CD4-positive, alpha-beta T cell treated with Interleukin-21 for 1 hour (primary cell): Measurements from ENCODE around the gene RBM47.
"Not testable (repeated sequence)": the region's sequence is repeated elsewhere in the genome, so short reads cannot be mapped to it uniquely, and the experiment has no call there.

Experiments
- DNase-seq: peaks from one replicate; pipeline ENCODE4 v3.0.0-alpha.2; 2020

RBM47 gene

DNA sequence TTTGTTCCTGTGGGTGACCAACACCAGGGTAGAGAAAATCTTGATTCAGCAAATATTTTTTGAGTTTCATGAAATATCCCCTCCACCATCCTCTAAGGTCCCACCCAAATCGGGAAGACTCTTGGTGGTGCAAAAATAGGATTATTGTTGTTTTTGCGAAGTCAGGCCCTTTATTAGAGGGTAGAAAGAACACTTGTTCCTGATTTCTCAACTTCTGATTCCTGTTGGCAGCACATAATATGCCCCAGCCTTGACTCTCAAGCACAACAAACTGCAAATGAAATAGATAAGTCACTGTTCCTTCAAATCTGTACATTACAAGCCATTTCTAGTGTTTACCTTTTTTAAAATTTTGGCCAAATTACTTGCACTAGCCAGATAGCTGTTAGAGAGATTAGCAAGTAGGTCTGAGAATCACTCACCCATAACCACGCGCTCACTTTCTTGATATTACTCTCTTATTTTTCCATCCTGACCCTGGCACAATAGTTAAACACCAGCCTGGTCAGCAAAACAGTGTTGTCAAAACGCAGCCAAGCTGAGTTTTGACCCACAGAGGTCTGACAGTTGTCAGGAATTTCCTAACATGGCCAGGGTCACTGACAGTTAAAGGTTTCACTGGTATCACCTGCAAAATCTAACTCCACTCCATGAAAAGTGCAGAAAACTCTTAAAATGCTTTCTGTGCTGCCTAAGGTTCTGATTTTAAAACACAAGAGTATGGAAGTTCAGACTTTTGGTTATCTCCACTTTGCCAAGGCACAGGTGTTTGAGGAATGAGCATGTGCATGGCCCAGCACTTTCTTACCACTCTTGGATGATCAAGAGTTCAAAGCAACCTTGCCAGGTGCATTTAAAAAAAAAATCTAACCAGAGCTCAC lies 69.8 kb downstream of the RBM47 start:
- DNase-seq: no peak

DNA sequence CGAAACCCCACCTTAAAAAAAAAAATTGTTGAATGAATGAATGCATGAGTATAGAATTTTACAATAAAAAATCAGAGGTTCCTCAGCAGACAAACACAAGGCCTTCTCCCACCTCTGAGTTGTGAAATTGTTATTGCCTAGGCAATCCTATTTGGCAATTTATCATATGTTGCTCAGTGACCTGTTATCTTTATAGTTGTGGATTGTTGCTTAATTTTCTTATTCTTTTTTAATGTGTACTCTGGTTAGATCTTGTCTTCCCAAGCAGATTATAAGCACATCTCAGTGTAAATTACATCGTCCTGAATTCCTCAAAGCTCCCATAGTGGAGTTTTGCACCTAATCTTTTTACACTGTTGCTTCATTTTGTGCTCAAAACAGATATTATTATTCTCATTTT lies 71.9 kb downstream of the RBM47 start:
- DNase-seq: no peak

DNA sequence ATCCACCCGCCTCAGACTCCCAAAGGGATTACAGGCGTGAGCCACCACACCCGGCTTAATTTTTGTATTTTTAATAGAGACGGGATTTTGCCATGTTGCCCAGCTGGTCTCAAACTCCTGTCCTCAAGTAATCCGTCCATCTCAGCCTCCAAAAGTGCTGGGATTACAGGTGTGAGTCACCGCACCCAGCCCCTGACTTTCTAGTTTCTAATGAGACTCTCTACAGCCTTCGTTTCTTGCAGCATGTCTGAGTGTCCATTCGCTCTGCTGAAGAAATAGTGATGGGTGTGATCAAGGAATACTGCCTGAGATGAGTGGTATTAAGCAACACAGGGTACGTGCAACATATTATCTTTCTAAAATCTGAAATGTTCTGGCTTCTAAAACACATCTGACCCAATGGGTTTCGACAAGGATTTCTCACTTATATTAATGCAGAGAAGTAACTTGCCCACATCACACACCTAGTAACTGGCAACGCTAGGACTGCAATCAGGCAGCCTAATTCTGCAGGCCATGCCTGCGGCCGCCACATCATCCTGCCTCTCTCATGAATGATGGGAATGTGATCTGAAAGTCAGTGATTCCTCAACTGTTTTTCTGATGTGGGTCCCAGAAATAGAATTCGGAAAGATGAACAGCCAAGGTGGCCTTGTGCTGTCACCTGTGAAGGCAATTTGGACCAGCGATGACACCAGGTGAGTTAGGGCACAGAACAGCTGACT lies 74.3 kb downstream of the RBM47 start:
- DNase-seq: no peak

DNA sequence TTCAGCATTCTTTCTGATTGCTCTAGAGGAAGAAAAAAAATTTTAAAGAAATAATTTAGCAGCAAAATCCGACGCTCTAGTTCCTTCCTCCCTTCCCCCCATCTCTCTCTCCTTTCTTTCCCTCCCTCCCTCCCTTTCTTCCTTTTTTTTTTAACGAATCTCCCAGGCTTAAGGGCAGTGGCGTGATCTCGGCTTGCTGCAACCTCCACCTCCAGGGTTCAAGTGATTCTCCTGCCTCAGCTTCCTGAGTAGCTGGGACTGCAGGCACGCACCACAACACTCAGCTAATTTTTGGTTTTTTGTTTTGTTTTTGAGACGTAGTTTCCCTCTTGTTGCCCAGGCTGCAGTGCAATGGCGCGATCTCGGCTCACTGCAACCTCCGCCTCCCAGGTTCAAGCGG lies 75.0 kb downstream of the RBM47 start:
- not testable (repeated sequence) for DNase-seq

DNA sequence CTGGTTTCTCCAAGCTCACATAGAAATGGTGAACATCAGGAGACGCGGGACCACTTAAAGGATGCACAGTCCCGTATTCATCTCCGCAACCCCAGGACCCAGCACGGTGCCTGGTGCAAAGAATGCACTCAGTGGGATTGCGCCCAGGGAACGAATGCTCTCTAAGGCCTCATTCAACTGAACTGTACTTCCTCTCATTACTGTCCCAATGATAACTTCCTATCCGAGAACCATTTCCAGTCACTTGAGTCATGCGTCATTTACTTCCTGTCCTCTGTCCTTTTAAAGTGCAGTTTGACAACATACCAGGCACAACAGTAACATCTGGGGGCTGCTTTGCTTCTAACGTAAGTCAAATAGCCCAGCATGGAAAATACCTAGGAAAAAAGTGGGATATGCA lies 75.7 kb downstream of the RBM47 start:
- peak; percentile 11 for DNase-seq

DNA sequence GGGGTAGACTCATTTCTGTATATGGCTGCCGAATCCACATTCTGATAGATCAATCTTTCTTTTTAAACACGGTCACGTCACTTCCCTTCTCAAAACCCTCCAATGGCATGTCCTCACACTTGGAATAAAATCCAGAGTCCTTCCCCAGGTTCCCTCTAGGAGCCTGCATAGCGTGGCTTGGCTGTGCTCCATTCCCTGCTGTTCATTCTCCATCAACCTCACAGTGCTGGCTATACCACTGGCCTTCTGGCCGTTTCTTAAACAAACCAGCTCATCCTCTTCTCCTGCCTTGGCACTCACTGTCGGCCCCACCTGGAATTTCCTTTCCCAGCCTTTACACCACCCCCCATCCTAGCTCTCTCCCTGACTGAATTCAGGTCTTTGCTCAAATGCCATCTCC lies 77.1 kb downstream of the RBM47 start:
- no peak for DNase-seq

DNA sequence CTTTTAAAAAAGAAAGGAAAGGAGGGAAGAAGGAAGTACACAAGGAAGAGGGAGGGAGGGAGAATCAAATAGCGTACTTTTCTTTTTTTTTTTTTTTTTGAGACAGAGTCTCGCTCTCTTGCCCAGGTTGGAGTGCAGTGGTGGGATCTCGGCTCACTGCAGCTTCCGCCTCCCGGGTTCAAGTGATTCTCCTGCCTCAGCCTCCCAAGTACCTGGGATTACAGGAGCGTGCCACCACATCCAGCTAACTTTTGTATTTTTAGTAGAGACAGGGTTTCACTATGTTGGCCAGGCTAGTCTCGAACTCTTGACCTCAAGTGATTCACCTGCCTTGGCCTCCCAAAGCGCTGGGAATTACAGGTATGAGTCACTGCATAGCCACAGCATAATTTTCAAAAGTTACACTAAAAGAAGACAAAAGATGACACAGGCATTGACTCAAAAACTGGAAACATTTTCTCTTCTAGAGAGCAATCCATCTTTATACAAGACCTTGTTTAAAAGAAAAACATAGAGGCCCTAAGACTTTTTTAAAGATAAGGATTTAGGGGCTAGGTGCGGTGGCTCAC lies 78.0 kb downstream of the RBM47 start:
- DNase-seq: not testable (repeated sequence)

DNA sequence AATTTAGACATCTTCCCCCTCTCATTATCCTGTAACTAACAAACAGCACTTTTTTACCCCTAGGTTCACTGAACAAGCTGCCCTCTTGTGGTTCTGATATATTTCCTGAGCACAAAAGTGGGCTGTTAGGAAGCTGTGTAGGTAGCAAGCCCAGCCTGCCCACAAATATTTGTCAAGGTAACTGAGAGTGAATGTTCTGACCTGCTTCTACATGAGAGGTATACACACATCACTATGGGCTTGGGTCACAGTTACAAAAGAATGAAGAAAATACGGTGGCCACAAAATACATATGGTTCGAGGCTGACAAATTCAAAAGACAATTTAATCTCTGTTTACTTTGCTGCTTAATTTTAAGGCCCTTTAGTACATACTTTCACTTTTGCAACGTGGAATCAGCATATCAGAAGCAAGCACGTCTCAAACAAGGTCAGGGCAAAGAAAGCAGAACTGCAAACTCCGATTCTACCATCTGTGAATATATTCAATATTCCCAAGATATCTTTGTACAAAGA lies 78.7 kb downstream of the RBM47 start:
- peak; percentile 49 for DNase-seq

DNA sequence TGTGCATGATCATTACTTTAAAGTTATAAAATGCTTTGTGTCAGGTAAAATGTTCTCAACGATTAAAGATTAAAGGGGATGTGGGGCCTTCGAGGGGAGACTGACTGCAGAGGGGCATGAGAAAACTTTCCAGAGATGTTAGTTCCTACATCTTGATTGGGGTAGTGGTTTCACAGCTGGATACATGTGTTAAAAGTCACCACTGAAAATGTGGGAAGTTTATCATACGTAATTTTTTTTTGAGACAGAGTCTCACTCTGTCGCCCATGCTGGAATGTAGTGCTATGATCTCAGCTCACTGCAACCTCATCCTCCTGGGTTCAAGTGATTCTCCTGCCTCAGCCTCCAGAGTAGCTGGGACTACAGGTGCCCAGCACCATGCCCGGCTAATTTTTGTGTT lies 79.5 kb downstream of the RBM47 start:
- DNase-seq: no peak

DNA sequence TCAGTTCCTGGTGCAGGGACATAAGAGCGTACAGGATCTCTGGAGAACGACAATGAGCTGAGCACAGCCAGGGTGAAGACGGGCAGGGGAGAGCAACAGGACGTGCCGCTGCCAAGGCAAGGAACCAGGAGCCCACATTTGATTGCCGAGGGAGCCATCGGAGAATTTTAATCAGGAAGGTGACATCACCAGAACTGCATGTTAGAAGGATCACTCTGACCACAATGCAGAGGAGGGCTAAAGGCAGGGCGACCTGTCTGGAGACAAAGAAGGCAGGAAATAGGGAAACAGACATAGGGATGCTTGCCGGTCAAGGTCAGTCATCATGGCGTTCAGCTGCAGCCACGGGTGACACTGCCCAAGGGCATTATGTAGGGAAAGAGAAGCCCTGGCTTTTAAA lies 81.4 kb downstream of the RBM47 start:
- no peak for DNase-seq

DNA sequence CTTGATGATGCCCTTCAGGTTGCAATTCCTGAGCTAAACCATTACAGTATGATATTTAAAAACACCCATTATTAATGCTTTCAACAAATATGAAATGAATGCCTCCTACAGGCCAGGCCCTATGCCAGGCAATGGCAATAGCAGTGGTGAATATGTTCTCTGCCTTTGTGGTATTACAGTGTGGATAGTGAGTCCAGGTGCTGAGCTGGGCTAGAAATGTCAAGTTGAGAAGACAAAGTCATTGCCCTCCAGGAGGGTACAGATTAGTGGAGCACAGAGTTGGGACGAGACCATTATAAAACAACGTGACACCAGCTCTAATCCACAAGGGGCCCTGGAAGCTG lies 81.9 kb downstream of the RBM47 start:
- no peak for DNase-seq

DNA sequence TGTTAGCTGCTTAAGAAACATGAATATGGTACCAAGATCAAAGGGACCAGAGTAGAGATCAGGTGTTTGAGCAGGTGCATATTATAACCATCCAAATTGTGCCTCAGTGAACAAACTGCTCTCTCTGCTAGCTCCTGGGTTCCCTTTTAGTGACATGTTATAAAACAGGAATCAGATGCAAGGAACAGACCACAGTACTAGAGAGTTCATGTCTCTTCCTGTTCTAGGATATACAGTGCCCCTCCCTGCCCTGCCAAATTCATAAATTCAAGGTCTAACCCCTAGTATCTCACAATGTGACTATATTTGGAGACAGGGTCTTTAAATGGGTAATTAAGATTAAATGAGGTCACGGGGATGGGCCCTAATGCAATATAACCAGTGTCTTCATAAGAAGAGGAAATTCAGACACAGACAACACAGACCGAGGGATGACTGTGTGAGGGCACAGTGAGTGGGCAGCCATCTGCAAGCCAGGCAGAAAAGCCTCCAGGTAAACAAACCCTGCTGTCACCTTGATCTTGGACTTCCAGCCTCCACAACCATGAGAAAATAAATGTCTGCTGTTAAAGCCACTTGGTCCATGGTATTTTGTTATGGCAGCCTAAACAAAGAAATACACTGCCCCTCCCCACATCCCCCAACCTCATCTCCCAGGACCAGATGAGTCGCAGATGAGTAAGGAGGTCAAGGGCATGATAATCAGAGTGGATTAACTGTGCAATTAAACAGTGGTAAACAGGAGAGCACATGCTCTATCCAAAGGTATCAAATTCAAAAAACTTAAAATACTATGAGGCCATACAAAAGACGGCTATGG lies 82.5 kb downstream of the RBM47 start:
- no peak for DNase-seq

DNA sequence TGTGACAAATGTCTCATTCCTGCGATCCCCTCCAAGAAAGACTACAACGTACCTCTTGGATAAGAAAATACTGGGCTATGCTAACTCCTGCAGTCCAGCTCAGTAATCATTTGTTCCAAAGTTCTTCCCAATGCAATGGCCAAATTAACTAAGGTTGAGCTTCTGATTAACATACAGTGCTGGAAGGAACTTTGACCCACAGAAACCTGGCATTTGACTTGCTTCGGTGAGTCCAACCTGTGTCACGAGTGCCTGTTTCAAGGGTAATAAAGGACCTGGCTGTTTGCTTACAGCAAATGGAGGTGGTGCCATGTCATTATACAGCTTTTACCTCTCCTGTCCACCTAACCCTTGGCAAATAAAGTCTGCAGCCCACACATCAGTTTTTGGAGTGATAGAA lies 83.2 kb downstream of the RBM47 start:
- no peak for DNase-seq

DNA sequence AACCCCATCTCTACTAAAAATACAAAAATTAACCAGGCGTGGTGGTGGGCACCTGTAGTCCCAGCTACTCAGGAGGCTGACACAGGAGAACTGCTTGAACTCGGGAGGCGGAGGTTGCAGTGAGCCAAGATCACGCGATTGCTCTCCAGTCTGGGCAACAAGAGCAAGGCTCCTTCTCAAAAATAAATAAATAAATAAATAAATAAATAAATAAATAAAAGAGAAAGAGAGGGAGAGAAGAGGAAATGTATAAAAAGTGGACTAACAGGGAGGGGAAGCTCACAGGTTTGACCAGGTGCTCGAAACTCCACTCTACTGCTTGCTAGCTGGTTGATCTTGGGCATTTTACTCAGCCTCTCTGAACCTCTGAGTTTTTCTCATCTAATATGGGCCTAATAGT lies 84.2 kb downstream of the RBM47 start:
- DNase-seq: not testable (repeated sequence)

DNA sequence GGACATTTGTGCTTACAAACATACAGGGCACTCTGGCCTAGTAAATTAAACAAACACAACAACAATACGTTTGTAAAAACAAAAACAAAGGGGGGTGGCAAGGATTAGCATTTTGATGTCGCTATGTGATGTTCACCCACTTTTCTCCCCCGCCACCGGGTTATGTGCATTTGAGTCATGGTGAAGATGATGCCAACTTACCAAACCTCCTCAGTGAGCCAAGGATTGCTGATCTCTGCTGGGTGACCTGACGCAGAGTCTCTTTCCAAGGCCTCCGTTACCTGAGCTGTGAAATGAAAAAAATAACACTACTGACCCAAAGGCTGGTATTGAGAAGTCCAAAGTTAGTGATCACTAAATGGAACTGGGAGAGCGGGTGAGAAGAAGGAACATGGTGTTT lies 85.4 kb downstream of the RBM47 start:
- DNase-seq: no peak

DNA sequence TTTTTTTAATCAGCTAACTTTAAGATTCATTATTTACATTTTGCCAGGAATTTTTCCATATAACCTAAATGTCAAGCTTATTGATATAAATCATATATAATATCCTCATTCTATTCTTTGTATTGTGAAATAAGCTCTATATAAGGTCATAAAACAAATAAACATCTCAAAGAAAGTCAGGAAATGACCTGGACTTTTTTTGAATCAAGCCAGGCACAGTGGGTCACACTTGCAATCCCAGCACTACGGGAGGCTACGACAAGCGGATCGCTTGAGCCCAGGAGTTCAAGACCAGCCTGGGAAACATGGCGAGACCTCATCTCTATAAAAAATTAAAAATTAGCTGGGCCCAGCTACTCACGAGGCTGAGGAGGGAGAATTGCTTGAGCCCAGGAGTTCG lies 88.9 kb downstream of the RBM47 start:
- DNase-seq: no peak

DNA sequence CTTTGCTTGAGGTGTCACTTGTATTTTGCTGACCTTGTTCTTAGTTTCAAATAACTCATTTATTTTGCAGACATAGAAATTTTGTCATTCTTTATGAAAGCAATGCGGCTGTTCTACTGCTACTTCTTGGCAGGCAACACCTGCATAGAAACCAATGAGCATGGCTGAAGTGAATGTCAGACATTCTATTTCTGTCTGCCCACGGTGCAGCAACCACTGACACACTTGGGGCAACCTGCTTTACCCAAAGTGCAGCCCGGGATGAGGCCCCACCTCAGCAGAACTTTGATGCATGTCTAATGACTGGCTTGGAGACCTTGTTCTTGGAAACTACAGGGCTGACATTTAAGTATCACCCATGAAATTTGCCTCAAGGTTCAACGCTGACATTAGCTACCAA lies 93.6 kb downstream of the RBM47 start:
- DNase-seq: no peak

DNA sequence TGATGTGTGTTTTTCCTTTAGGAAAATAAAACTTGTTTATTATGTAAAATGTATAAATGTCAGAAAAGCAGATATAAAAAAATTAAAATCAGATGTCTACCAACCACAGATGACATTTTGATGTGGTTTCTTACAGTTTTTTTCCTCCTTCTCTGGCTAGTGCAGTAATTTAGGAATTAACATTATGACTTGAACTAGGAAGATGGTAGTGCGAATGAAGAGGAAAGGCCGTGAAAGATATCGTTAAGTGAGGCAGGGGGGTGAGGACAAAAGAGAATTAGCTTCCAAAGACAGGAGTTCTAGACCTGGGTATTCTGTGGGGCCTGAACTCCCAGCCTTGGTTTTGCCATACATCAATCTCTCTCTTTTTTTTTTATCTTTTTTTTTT lies 98.0 kb downstream of the RBM47 start:
- DNase-seq: no peak

DNA sequence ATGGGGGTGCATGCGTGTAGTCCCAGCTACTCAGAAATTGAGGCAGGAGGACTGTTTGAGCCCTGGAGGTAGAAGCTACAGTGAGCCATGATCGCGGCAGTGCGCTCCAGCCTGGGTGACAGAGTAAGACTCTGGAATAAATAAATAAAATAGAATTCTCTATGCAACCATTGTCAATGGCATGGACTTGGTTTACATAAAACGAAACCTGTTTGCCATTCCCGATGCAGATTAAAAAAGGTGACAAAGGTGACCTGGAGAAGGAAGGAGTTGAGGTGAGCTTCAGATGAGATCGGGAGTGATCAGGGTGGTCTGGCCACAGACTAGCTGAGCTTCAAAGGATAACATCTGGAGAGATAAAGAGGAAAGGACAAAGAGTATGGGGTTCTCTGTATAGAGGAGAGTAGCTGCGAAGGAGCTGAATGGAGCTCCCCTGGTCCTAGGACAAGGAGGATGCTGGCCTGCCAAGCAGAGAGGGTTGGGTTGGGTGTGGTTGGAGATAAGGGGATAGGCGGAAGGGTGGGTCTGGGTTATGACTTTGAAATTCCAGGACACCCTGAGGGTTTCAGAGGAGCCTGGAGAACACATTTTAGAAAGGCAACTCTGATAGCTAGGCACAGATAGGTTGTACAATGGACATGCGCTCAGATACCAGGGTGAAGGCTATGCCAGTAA lies 98.6 kb downstream of the RBM47 start:
- DNase-seq: no peak

DNA sequence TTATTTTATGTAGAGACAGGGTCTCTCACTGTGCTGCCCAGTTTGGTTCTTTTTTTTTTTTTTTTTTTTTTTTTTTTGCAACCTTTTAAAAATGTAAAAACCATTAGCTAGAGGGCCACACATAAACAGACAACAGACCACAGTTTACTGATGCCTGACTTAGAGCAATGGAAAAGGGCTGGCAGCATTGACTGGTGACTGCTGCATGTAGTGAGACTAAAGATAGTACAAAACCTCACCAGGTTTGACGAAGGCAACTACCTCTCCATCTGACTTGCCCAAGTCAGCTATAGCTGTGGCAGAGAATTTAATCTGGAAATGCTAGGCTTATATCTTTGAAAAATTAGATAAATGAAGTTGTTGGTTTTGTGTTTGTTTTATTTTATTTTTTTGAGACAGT lies 102.9 kb downstream of the RBM47 start:
- DNase-seq: no peak

DNA sequence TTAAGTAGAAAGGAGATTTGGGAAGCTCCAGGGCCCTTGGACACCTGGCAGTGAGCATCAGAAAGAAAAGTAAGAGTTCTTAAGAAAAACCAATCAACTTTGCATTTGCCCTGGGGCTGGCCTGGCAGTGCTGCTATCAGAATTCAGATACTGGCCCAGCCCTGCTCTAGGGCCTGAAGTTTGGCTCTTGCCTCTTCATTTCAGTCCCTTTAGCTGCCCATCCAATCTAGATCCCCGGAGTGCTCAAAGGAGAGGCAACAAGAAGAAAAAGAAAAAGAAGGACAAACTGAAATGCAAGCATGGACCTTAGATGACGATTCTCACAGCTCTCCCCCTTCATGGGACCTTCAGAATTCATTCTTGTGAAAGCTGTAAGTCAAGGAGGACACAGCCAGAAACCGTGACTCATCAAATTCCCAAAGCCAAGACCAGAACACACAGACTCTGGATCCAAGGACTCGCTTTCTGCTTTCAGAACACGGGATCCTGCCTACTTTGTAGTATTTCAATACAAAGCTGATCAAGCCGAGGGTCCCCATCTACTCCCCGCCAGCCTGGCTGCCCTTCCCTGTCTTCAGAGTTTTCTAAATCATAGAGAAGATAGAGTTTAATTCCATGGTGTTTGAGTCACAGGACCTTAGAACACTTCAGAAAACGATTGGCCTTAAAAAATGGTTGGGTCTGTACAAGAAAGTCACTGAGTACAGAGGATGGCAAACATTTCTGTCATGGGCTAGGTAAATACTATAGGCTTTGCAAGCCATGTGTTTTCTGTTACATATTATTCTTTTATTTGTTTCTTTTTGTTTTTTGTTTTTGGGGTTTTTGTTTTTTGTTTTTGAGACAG lies 103.7 kb downstream of the RBM47 start:
- no peak for DNase-seq
